ENCODE data around the gene GPR137B.

GPR137B gene

GRCh38 chr1:236207569-236207968 is 65.2 kb downstream of the GPR137B start:
- DNase-seq, result no peak

- DNase-seq, result no peak
Observed at GRCh38 chr1:236209185-236209584, 66.8 kb downstream of the GPR137B start.

- no peak for DNase-seq
Observed at GRCh38 chr1:236209713-236210112, 67.4 kb downstream of the GPR137B start.

GRCh38 chr1:236211815-236212214 is 69.5 kb downstream of the GPR137B start:
- no peak for DNase-seq

- DNase-seq, result no peak
Observed at GRCh38 chr1:236213534-236213933, 71.2 kb downstream of the GPR137B start.

GRCh38 chr1:236214761-236215160 is 72.4 kb downstream of the GPR137B start:
- no peak for DNase-seq

- DNase-seq, result no peak
Observed at GRCh38 chr1:236220473-236220872, 78.1 kb downstream of the GPR137B start.

- no peak for DNase-seq
Observed at GRCh38 chr1:236222632-236223031, 80.3 kb downstream of the GPR137B start.

- DNase-seq, result no peak
Observed at GRCh38 chr1:236228411-236228810, 86.1 kb downstream of the GPR137B start.

GRCh38 chr1:236235116-236235515 is 92.8 kb downstream of the GPR137B start:
- no peak for DNase-seq

GRCh38 chr1:236239092-236239585 is 96.8 kb downstream of the GPR137B start:
- no peak for DNase-seq

- no peak for DNase-seq
Observed at GRCh38 chr1:236240675-236241074, 98.3 kb downstream of the GPR137B start.

- no peak for DNase-seq
Observed at GRCh38 chr1:236242568-236242967, 100.2 kb downstream of the GPR137B start.

- no peak for DNase-seq
Observed at GRCh38 chr1:236247286-236247685, 104.9 kb downstream of the GPR137B start.

- DNase-seq, result no peak
Observed at GRCh38 chr1:236251587-236251986, 109.2 kb downstream of the GPR137B start.

GRCh38 chr1:236253119-236253518 is 110.8 kb downstream of the GPR137B start:
- DNase-seq, result no peak

- DNase-seq, result no peak
Observed at GRCh38 chr1:236253918-236254637, 111.7 kb downstream of the GPR137B start.

- DNase-seq, result no peak
Observed at GRCh38 chr1:236257216-236257615, 114.9 kb downstream of the GPR137B start.

GRCh38 chr1:236258114-236258622 is 115.8 kb downstream of the GPR137B start:
- DNase-seq, result no peak
